ENCODE data around the gene TMEM39B. TPM values are rescaled to one million over a fixed set of nuclear protein-coding genes. Genes with fewer than 3 reads are reported as not detected.
A peak's percentile ranks its signal among the peaks of the same experiment; 100 is the strongest.

Gene TMEM39B
- total and polyA plus RNA-seq, 8 donors = 5.1 to 11.8 (median 6.2) TPM

DNA sequence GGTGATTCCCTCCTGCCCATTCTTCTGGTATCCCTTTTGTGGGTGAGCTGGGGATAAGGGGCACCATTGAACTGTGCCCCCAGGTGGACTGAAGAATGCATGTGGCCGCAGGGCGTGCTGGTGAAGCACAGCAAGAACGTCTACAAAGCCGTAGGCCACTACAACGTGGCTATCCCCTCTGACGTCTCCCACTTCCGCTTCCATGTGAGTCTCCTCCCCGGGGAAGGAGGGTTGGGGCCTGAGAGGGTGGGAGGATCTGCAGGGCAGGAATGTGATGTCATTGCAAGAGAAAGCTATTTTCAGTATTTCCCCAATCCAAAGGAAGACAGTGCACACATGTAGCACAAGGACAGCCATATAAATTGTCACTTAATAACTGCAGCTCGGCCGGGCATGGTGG is 27.6 kb downstream of the TMEM39B start:
- 92 to 93% methylated on average over 10 of the region's 10 CpGs for WGBS, 2 donors
- Histone ChIP-seq H3K4me1 (no peaks in the 10 kb centered on the region), H3K27ac (no peak overlapping the region), H3K27me3 (no peaks in the 10 kb centered on the region), H3K4me3 (no peak overlapping the region), H3K36me3 (no peaks in the 10 kb centered on the region), H3K9me3 (no peaks in the 10 kb centered on the region)
- DNase-seq (no peak), ATAC-seq (peak in 1 of 4 donors; percentile 24), FAIRE-seq (no peak)
- TF ChIP-seq CTCF (IDR thresholded peaks at IDR 0.05) = no peak
- intact Hi-C loops (cut with DNase I) = no loop called here

GRCh38 chr1:32100807-32101708 is 28.3 kb downstream of the TMEM39B start:
- Histone ChIP-seq H3K4me3 (no peak overlapping the region), H3K27me3 (no peaks in the 10 kb centered on the region), H3K9me3 (no peaks in the 10 kb centered on the region), H3K36me3 (no peaks in the 10 kb centered on the region), H3K27ac (no peak overlapping the region), H3K4me1 (no peaks in the 10 kb centered on the region)
- intact Hi-C loops (cut with DNase I) = no loop called here
- no peak for DNase-seq
- FAIRE-seq = no peak
- peak in 1 of 4 donors; percentile 21 for ATAC-seq
- no peak for TF ChIP-seq CTCF (IDR thresholded peaks at IDR 0.05)
- WGBS, 2 donors = 80 to 83% methylated on average over 9 of the region's 9 CpGs

GRCh38 chr1:32104127-32104526 is 31.4 kb downstream of the TMEM39B start:
- DNase-seq (no peak), ATAC-seq (no peak), FAIRE-seq (no peak)
- H3K9me3 ChIP-seq = no peaks in the 10 kb centered on the region
- no peak overlapping the region for H3K4me3 ChIP-seq
- 57 to 58% methylated on average over 4 of the region's 4 CpGs for WGBS, 2 donors
- no peaks in the 10 kb centered on the region for H3K4me1 ChIP-seq
- no peaks in the 10 kb centered on the region for H3K36me3 ChIP-seq
- H3K27ac ChIP-seq = no peak overlapping the region
- no peak for TF ChIP-seq CTCF (IDR thresholded peaks at IDR 0.05)
- intact Hi-C loops (cut with DNase I) = no loop called here
- no peaks in the 10 kb centered on the region for H3K27me3 ChIP-seq

DNA sequence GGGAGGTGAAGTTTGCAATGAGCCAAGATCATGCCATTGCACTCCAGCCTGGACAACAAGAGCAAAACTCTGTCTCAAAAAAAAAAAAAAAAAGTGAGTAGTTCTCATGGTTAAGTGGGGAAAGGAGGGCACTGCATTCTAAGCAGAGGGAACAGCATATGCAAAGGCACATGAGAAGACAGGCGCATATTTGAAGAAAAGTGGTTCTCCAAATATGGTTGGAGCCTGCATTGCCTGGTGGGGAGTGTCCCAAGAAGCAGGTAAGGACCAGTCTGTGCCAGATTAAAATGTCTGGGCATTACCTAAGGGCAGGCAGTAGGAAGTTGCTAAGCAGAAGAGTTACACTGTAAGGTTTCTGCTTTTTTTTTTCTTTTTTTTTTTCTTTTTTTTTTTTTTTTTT is 32.6 kb downstream of the TMEM39B start:
- 86 to 95% methylated on average over 1 of the region's 1 CpG for WGBS, 2 donors
- intact Hi-C loops (cut with DNase I) = no loop called here
- H3K9me3 ChIP-seq = no peaks in the 10 kb centered on the region
- ATAC-seq = no peak
- no peak for TF ChIP-seq CTCF (IDR thresholded peaks at IDR 0.05)
- no peaks in the 10 kb centered on the region for H3K36me3 ChIP-seq
- peaks cover 5 to 7% (median 6%) of the 10 kb centered on the region in 3 donors for H3K4me1 ChIP-seq
- no peak for DNase-seq
- no peak overlapping the region for H3K27ac ChIP-seq
- FAIRE-seq = no peak
- no peaks in the 10 kb centered on the region for H3K27me3 ChIP-seq
- H3K4me3 ChIP-seq = no peak overlapping the region

GRCh38 chr1:32106663-32107275 is 34.0 kb downstream of the TMEM39B start:
- Histone ChIP-seq H3K4me3 (no peak overlapping the region), H3K4me1 (peaks cover 6 to 20% (median 14%) of the 10 kb centered on the region in 3 donors), H3K27me3 (no peaks in the 10 kb centered on the region), H3K27ac (no peak overlapping the region), H3K36me3 (no peaks in the 10 kb centered on the region), H3K9me3 (no peaks in the 10 kb centered on the region)
- ATAC-seq (no peak), FAIRE-seq (no peak), DNase-seq (no peak)
- 85 to 90% methylated on average over 9 of the region's 9 CpGs for WGBS, 2 donors
- TF ChIP-seq CTCF (IDR thresholded peaks at IDR 0.05) = no peak
- intact Hi-C loops (cut with DNase I) = no loop called here
